DND-41 (cell line): ENCODE measurements around the gene CASD1.

Experiments used
- ATAC-seq: fragments of 200-7000 bp; cut with Tn5 transposase; 3 replicates; pipeline ENCODE4 v1.9.1; 2021; ENCODE audit warnings: low read depth; ENCODE audit not compliant: insufficient read depth
- DNase-seq: peaks from one replicate; pipeline ENCODE4 v3.0.0-alpha.2; 2020
- H2AFZ ChIP-seq: 2 replicates; pipeline ENCODE4 v1.6.0; 2012; ENCODE audit warnings: low read depth, low read length
- H3K27ac ChIP-seq: 2 replicates; pipeline ENCODE4 v1.5.1; 2012; ENCODE audit warnings: low read length, inconsistent platforms
- H3K27me3 ChIP-seq: fragments of 200-600 bp; sonication (generic); 2 replicates; pipeline ENCODE4 v1.6.0; 2012; ENCODE audit warnings: low read length, mild to moderate bottlenecking, inconsistent platforms; ENCODE audit not compliant: insufficient read depth, poor library complexity
- H3K36me3 ChIP-seq: 2 replicates; pipeline ENCODE4 v1.5.1; 2012; ENCODE audit warnings: low read length, inconsistent platforms; ENCODE audit not compliant: insufficient read depth
- H3K4me1 ChIP-seq: 2 replicates; pipeline ENCODE4 v1.5.1; 2012; ENCODE audit warnings: mild to moderate bottlenecking, low read length; ENCODE audit not compliant: insufficient read depth
- H3K4me2 ChIP-seq: 2 replicates; pipeline ENCODE4 v1.6.0; 2012; ENCODE audit warnings: mild to moderate bottlenecking, moderate library complexity, low read length, inconsistent platforms; ENCODE audit not compliant: insufficient read depth
- H3K4me3 ChIP-seq, 2 experiments: fragments of 200-600 bp in 1 of 2; shearing (Covaris generic) in 1 of 2; 2 replicates each; pipeline ENCODE4 v1.5.1; 2012 to 2016; ENCODE audit warnings: inconsistent platforms in 2 of 2, low read length in 2 of 2, mild to moderate bottlenecking in 2 of 2, low read depth in 1 of 2, moderate library complexity in 1 of 2
- H3K79me2 ChIP-seq: 2 replicates; pipeline ENCODE4 v1.6.0; 2012; ENCODE audit warnings: low read length, inconsistent platforms; ENCODE audit not compliant: insufficient read depth
- H3K9ac ChIP-seq: 2 replicates; pipeline ENCODE4 v1.6.0; 2012; ENCODE audit warnings: low read depth, mild to moderate bottlenecking, inconsistent platforms, low read length, moderate library complexity
- H3K9me3 ChIP-seq: 2 replicates; pipeline ENCODE4 v1.5.1; 2012; ENCODE audit warnings: low read length, moderate library complexity, mild to moderate bottlenecking, inconsistent platforms; ENCODE audit not compliant: insufficient read depth, severe bottlenecking
- H4K20me1 ChIP-seq: 2 replicates; pipeline ENCODE4 v1.6.0; 2012; ENCODE audit warnings: low read length; ENCODE audit not compliant: insufficient read depth
- CTCF ChIP-seq: IDR thresholded peaks from 2 replicates; pipeline ENCODE4 v1.5.1; 2012; ENCODE audit warnings: borderline replicate concordance, low read length, moderate library complexity, mild to moderate bottlenecking; ENCODE audit not compliant: poor library complexity, severe bottlenecking; ENCODE audit errors: extremely low read depth
- EZH2 ChIP-seq: IDR thresholded peaks from 3 replicates; pipeline ENCODE4 v1.6.1; 2012; ENCODE audit warnings: borderline replicate concordance, low read depth, mild to moderate bottlenecking, moderate library complexity, low read length, inconsistent platforms; ENCODE audit not compliant: severe bottlenecking

CASD1 gene

GRCh38 chr7:94507462-94507861 lies 2.1 kb upstream of the CASD1 start:
- ATAC-seq: no peak
- Histone ChIP-seq H3K36me3 (peaks cover 14% of the 10 kb centered on the region), H3K79me2 (peaks cover 35% of the 10 kb centered on the region), H3K9ac (no peak overlapping the region), H3K27me3 (peaks cover 4% of the 10 kb centered on the region), H3K9me3 (no peaks in the 10 kb centered on the region), H3K4me1 (peaks cover 30% of the 10 kb centered on the region), H4K20me1 (0 out of 2 replicates have a peak, but pooled peaks cover 4% of the 10 kb centered on the region), H3K4me2 (no peak overlapping the region), H3K4me3 (no peak overlapping the region), H2AFZ (no peak overlapping the region; the same call in 1 of the 2 replicates), H3K27ac (no peak overlapping the region)
- TF ChIP-seq EZH2: no peak
- no peak for TF ChIP-seq CTCF
- DNase-seq: no peak

- Histone ChIP-seq H3K9me3 (no peaks in the 10 kb centered on the region), H3K4me2 (no peak overlapping the region), H3K9ac (no peak overlapping the region), H2AFZ (no peak overlapping the region), H3K4me3 (no peak overlapping the region), H3K4me1 (peaks cover 35% of the 10 kb centered on the region), H3K79me2 (peaks cover 40% of the 10 kb centered on the region), H4K20me1 (peaks cover 6% of the 10 kb centered on the region; the same call in 1 of the 2 replicates), H3K27me3 (peaks cover 4% of the 10 kb centered on the region), H3K36me3 (peaks cover 15% of the 10 kb centered on the region), H3K27ac (no peak overlapping the region)
- no peak for TF ChIP-seq EZH2
- no peak for TF ChIP-seq CTCF
- DNase-seq (no peak), ATAC-seq (no peak)
Observed at GRCh38 chr7:94507962-94508361, 1.6 kb upstream of the CASD1 start.

- Histone ChIP-seq H3K27ac (peak overlapping the region; percentile 99), H3K4me2 (peak overlapping the region; percentile 98), H3K79me2 (peaks cover 60% of the 10 kb centered on the region), H4K20me1 (peaks cover 18% of the 10 kb centered on the region; the same call in 1 of the 2 replicates), H3K4me1 (peaks cover 43% of the 10 kb centered on the region), H3K36me3 (peaks cover 15% of the 10 kb centered on the region), H3K9me3 (no peaks in the 10 kb centered on the region), H3K27me3 (no peaks in the 10 kb centered on the region), H3K9ac (peak overlapping the region; percentile 100), H3K4me3 (peak overlapping the region; percentile 73 to 94), H2AFZ (peak overlapping the region; percentile 100)
- peak; percentile 68 for DNase-seq
- peak; percentile 75 for ATAC-seq
- TF ChIP-seq CTCF (peak; percentile 42), EZH2 (no peak)
Observed at GRCh38 chr7:94509887-94510581, 425 bp downstream of the CASD1 start.
